Esophagus squamous epithelium (tissue), 5 donors: Measurements from ENCODE around the gene POSTN. TPM values are rescaled to one million over a fixed set of nuclear protein-coding genes. Genes with fewer than 3 reads are reported as not detected.

Source experiments
- DNase-seq: peaks from one replicate; lab custom pipeline; 2025; lab: John Stamatoyannopoulos, UW
- H3K27ac ChIP-seq, 4 donors: fragments of 200-600 bp; sonication (generic); one replicate each; pipeline ENCODE4 v1.5.1; 2016 to 2019; ENCODE audit warnings: mild to moderate bottlenecking in 1 of 4
- H3K27me3 ChIP-seq, 4 donors: fragments of 200-600 bp; sonication (generic); 1 replicate in 3 of 4; 2 replicates in 1 of 4; pipeline versions ENCODE4 v1.5.1 to v1.6.0; 2017 to 2021; ENCODE audit warnings: antibody characterized with exemption in 1 of 4
- H3K36me3 ChIP-seq, 3 donors: fragments of 200-600 bp; sonication (generic); one replicate each; pipeline ENCODE4 v1.5.1; 2016 to 2019
- H3K4me1 ChIP-seq, 3 donors: fragments of 200-600 bp; sonication (generic); one replicate each; pipeline ENCODE4 v1.5.1; 2017 to 2019
- H3K4me3 ChIP-seq, 4 donors: fragments of 200-600 bp; sonication (generic); 1 replicate in 3 of 4; 2 replicates in 1 of 4; pipeline ENCODE4 v1.5.1; 2016 to 2019; ENCODE audit warnings: mild to moderate bottlenecking in 2 of 4, moderate library complexity in 1 of 4
- H3K9me3 ChIP-seq, 3 donors: fragments of 200-600 bp; sonication (generic); one replicate each; pipeline ENCODE4 v1.5.1; 2016 to 2019
- POLR2A ChIP-seq, 4 donors: fragments of 450-650 bp; IDR thresholded peaks; one replicate each; pipeline ENCODE4 v1.6.1; 2017; ENCODE audit warnings: antibody characterized with exemption in 4 of 4, mild to moderate bottlenecking in 4 of 4, moderate library complexity in 3 of 4
- WGBS, 2 donors: methylation state at CpG; one replicate each; pipeline ENCODE4 v1.1.5; 2018; 5-methylcytosine and 5-hydroxymethylcytosine counted together
- intact Hi-C: fragments of 100-400 bp; cut with DNase I; formaldehyde crosslinking; loops from one replicate; pipeline ENCODE4 v1.15.0; 2022
- total RNA-seq, 4 donors: library from RNA; depleted of rRNA; stranded (reverse); fragments of >200 nt; gene quantifications; one replicate each; pipeline ENCODE4 v1.1.0, GENCODE V29; 2016
- TF ChIP-seq, protein P1 (sequence below), 6 experiments: fragments of 450-650 bp in 4 of 6; fragments of 200-600 bp in 2 of 6; sonication (generic) in 2 of 6; IDR thresholded peaks; one replicate each; pipeline ENCODE4 v1.5.1; 2016 to 2019; ENCODE audit warnings: antibody characterized with exemption in 6 of 6, mild to moderate bottlenecking in 4 of 6, moderate library complexity in 4 of 6
- donor health status: DM: yes; HTN: yes; CAD: no.

POSTN gene
- total RNA-seq, 4 donors from 2014 or later = 2.1 to 33.2 (median 11.0) TPM

DNA sequence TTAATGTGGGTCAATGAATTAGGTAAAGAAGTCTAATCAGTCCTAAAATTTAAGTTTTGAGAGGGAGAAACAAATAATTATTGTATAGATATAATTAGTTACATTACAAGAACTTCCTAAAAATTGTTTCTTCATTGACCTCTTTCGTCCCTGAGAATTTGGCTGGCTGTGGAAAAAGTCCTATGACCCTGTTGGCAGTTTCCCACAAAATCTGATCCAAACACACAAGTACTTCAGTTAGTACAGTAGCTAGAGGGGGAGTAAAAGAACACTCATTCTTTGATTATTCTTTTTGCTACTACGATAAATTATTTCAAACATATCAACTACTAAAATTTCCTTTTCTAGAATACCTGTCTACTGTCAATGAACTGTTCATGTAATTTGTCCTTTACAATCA, 11.3 kb downstream of the POSTN start:
- DNase-seq = no peak
- H3K4me3 ChIP-seq = no peak overlapping the region
- H3K4me1 ChIP-seq = no peaks in the 10 kb centered on the region
- intact Hi-C loops = no loop called here
- WGBS, 2 donors = 51 to 60% methylated on average over 2 of the region's 2 CpGs
- no peaks in the 10 kb centered on the region for H3K27me3 ChIP-seq
- H3K9me3 ChIP-seq = no peaks in the 10 kb centered on the region
- no peaks in the 10 kb centered on the region for H3K36me3 ChIP-seq
- no peak overlapping the region for H3K27ac ChIP-seq
- TF ChIP-seq, protein P1, sequence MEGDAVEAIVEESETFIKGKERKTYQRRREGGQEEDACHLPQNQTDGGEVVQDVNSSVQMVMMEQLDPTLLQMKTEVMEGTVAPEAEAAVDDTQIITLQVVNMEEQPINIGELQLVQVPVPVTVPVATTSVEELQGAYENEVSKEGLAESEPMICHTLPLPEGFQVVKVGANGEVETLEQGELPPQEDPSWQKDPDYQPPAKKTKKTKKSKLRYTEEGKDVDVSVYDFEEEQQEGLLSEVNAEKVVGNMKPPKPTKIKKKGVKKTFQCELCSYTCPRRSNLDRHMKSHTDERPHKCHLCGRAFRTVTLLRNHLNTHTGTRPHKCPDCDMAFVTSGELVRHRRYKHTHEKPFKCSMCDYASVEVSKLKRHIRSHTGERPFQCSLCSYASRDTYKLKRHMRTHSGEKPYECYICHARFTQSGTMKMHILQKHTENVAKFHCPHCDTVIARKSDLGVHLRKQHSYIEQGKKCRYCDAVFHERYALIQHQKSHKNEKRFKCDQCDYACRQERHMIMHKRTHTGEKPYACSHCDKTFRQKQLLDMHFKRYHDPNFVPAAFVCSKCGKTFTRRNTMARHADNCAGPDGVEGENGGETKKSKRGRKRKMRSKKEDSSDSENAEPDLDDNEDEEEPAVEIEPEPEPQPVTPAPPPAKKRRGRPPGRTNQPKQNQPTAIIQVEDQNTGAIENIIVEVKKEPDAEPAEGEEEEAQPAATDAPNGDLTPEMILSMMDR (IDR thresholded peaks at IDR 0.05) = no peak
- no peak for TF ChIP-seq POLR2A (IDR thresholded peaks at IDR 0.05)

DNA sequence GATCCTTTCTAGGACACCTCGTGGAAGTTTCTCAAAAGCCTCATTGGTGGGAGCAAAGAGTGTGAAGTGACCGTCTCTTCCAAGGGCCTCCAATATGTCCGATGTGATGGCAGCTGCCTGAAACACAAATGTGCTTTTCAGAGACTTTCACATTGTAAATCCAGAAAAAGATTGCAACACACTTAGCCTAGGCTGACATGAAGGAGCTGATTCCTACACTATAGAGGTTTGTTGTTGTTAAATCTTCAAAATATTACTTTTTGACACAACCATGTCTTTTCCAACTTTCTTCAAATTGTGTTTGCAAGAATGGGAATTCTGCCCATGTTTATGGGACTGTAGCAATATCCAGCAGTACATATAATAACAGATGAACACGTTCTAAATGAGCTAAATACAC, 12.4 kb downstream of the POSTN start:
- Histone ChIP-seq H3K36me3 (no peaks in the 10 kb centered on the region), H3K4me3 (no peak overlapping the region), H3K4me1 (no peaks in the 10 kb centered on the region), H3K27me3 (no peaks in the 10 kb centered on the region), H3K27ac (no peak overlapping the region), H3K9me3 (no peaks in the 10 kb centered on the region)
- TF ChIP-seq, protein P1 (IDR thresholded peaks at IDR 0.05) = no peak
- TF ChIP-seq POLR2A (IDR thresholded peaks at IDR 0.05) = no peak
- no peak for DNase-seq
- WGBS, 2 donors = 68 to 87% methylated on average over 4 of the region's 4 CpGs
- intact Hi-C loops = no loop called here

DNA sequence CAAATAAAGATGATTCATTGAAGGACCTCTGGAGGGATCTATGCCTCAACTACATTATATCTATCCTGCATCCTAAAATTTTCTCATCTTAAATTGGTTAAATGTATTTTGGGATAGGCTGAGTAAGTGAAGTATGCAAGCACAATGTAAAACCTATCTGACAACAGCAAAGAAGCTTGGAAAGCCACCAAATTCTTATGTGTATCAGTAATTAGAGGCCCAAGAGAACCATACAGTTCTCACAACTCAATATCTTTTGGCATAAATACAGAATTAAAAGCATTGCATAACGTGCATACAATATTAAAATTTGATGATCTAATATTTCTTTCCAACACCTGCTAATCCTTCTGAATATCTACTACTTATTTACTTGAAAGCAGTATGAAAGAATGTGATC, 13.0 kb downstream of the POSTN start:
- WGBS, 2 donors = 40 to 41% methylated on average over 1 of the region's 1 CpG
- Histone ChIP-seq H3K27me3 (no peaks in the 10 kb centered on the region), H3K9me3 (no peaks in the 10 kb centered on the region), H3K36me3 (no peaks in the 10 kb centered on the region), H3K4me3 (no peak overlapping the region), H3K27ac (no peak overlapping the region), H3K4me1 (no peaks in the 10 kb centered on the region)
- intact Hi-C loops = no loop called here
- TF ChIP-seq, protein P1 (IDR thresholded peaks at IDR 0.05) = no peak
- TF ChIP-seq POLR2A (IDR thresholded peaks at IDR 0.05) = no peak
- DNase-seq = no peak

DNA sequence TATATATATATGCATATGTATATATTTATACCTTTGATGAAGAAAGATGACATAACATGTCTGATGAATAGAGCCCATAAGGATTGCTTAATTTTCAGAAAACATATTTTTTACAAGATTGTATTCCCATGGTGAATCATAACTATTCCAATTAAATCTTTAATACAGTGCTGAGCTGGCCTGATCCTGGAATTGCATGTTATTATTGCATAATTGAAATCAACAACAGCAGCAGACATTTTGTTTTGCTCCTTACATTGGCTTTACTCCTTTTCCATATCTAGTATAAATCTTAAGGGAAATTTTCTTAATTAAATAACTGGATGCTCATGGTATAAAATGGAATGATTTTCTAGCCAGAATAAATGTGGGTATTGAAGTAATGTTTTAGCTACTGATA, 22.0 kb downstream of the POSTN start:
- H3K4me3 ChIP-seq = no peak overlapping the region
- H3K9me3 ChIP-seq = no peaks in the 10 kb centered on the region
- intact Hi-C loops = no loop called here
- TF ChIP-seq POLR2A (IDR thresholded peaks at IDR 0.05) = no peak
- TF ChIP-seq, protein P1 (IDR thresholded peaks at IDR 0.05) = no peak
- no peak overlapping the region for H3K27ac ChIP-seq
- no peaks in the 10 kb centered on the region for H3K36me3 ChIP-seq
- no peaks in the 10 kb centered on the region for H3K4me1 ChIP-seq
- DNase-seq = no peak
- no peaks in the 10 kb centered on the region for H3K27me3 ChIP-seq

DNA sequence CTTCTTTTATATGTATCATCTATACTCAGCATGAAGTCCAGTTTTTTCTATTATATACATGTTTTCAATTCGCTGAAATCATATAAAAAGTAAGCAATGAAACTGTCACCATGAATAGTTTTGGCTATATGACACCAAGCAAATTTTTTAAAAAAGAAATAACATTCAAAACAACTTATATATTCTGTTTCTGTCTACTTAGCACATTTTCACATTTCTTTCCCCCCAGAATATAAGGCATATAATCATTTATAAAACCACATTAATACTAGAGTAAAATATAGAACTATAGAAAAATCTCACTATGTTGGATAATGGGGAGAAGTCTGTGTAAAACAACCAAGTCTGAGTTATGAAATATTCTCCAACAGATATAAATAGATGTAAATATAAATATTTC, 33.1 kb downstream of the POSTN start:
- TF ChIP-seq, protein P1 (IDR thresholded peaks at IDR 0.05) = no peak
- no peak for TF ChIP-seq POLR2A (IDR thresholded peaks at IDR 0.05)
- WGBS, 2 donors = 76 to 87% methylated on average over 1 of the region's 1 CpG
- DNase-seq = no peak
- H3K27me3 ChIP-seq = no peaks in the 10 kb centered on the region
- H3K27ac ChIP-seq = no peak overlapping the region
- intact Hi-C loops = no loop called here
- no peaks in the 10 kb centered on the region for H3K36me3 ChIP-seq
- H3K9me3 ChIP-seq = no peaks in the 10 kb centered on the region
- no peak overlapping the region for H3K4me3 ChIP-seq
- H3K4me1 ChIP-seq = no peaks in the 10 kb centered on the region
